K562 (cell line): ENCODE measurements around the gene FNBP1. TPM values are rescaled to one million over a fixed set of nuclear protein-coding genes. Genes with fewer than 3 reads are reported as not detected.

ENCODE experiments used
- FOXJ3 ChIP-seq: sonication (generic); formaldehyde crosslinking; IDR thresholded peaks from 2 replicates; pipeline ENCODE4 v1.4.0; 2020; ENCODE audit warnings: mild to moderate bottlenecking, missing genetic modification reagents
- GMEB1 ChIP-seq: fragments of 250-450 bp; sonication (Bioruptor Pico); IDR thresholded peaks from 2 replicates; pipeline ENCODE4 v1.4.0; 2020; ENCODE audit warnings: mild to moderate bottlenecking
- HMGXB4 ChIP-seq: sonication (generic); formaldehyde crosslinking; IDR thresholded peaks from 2 replicates; pipeline ENCODE4 v1.8.1; 2023; ENCODE audit warnings: mild to moderate bottlenecking, missing genetic modification reagents
- KLF6 ChIP-seq: fragments of 250-450 bp; sonication (Bioruptor Pico); IDR thresholded peaks from 2 replicates; pipeline ENCODE4 v1.4.0; 2020; ENCODE audit warnings: mild to moderate bottlenecking, moderate library complexity, borderline replicate concordance
- L3MBTL2 ChIP-seq: fragments of 450-650 bp; IDR thresholded peaks from 2 replicates; pipeline ENCODE4 v1.6.1; 2016; ENCODE audit warnings: mild to moderate bottlenecking, moderate library complexity
- MYC ChIP-seq, 2 experiments: fragments of 250-450 bp in 1 of 2; sonication (Bioruptor Pico) in 1 of 2; IDR thresholded peaks; 2 replicates each; pipeline versions ENCODE4 v1.5.1 to v1.6.1; 2012 to 2021; ENCODE audit warnings: low read depth in 2 of 2, borderline replicate concordance in 1 of 2, improper control_type of control experiment in 1 of 2, low read length in 1 of 2, mild to moderate bottlenecking in 1 of 2, moderate library complexity in 1 of 2
- NR1H2 ChIP-seq: sonication (generic); formaldehyde crosslinking; IDR thresholded peaks from 2 replicates; pipeline ENCODE4 v1.4.0; 2020; ENCODE audit warnings: mild to moderate bottlenecking, missing genetic modification reagents
- PHF21A ChIP-seq: fragments of 450-650 bp; IDR thresholded peaks from 2 replicates; pipeline ENCODE4 v1.6.1; 2017; ENCODE audit warnings: low read depth, borderline replicate concordance
- RFX7 ChIP-seq: fragments of 250-450 bp; sonication (Bioruptor Pico); IDR thresholded peaks from 2 replicates; pipeline ENCODE4 v1.5.1; 2021; ENCODE audit warnings: mild to moderate bottlenecking
- RHOXF2B ChIP-seq: fragments of 250-450 bp; sonication (Bioruptor Pico); conservative IDR thresholded peaks from 2 replicates; pipeline ENCODE4 v1.5.1; 2021
- TAF9B ChIP-seq: fragments of 450-650 bp; IDR thresholded peaks from 2 replicates; pipeline ENCODE4 v1.6.1; 2018; ENCODE audit warnings: mild to moderate bottlenecking; ENCODE audit not compliant: partially characterized antibody
- ZBTB40 ChIP-seq, 2 experiments: fragments of 450-650 bp in 1 of 2; sonication (generic) in 1 of 2; formaldehyde crosslinking in 1 of 2; IDR thresholded peaks; 2 replicates each; pipeline versions ENCODE4 v1.7.1 to v1.9.0; 2016 to 2022; ENCODE audit warnings: inconsistent platforms in 1 of 2, mild to moderate bottlenecking in 1 of 2, missing genetic modification reagents in 1 of 2
- ZFP30 ChIP-seq: fragments of 250-450 bp; sonication (Bioruptor Pico); IDR thresholded peaks from 2 replicates; pipeline ENCODE4 v1.8.0; 2022; ENCODE audit warnings: moderate library complexity, mild to moderate bottlenecking, inconsistent platforms, borderline replicate concordance
- ZNF282 ChIP-seq: sonication (generic); formaldehyde crosslinking; IDR thresholded peaks from 2 replicates; pipeline ENCODE4 v1.8.1; 2023; ENCODE audit warnings: missing genetic modification reagents
- ZNF668 ChIP-seq: fragments of 250-450 bp; sonication (Bioruptor Pico); IDR thresholded peaks from 2 replicates; pipeline ENCODE4 v1.8.0; 2022; ENCODE audit warnings: mild to moderate bottlenecking, inconsistent platforms
- polyA plus RNA-seq, 8 experiments: library from polyadenylated mRNA; depleted of rRNA in 4 of 8; stranded (reverse) in 5 of 8; unstranded in 3 of 8; fragments of >200 nt; fragmentation: Nextera tagmentation in 2 of 8; fragmentation: Illumina TruSeq in 1 of 8; extraction: Ambion mirVana in 2 of 8; extraction: Trizol in 1 of 8; gene quantifications; 2 replicates each; pipeline versions ENCODE4 v1.2.1 to v1.2.3, GENCODE V29; 2011 to 2014; ENCODE audit warnings: inconsistent platforms in 1 of 8, missing spikeins in 1 of 8
- total RNA-seq, 7 experiments: library from RNA; depleted of rRNA in 6 of 7; stranded (reverse); fragments of >200 nt in 6 of 7; fragmentation: Illumina TruSeq in 2 of 7; extraction: Trizol in 2 of 7; gene quantifications; 2 replicates each; pipeline versions ENCODE4 v1.2.1 to v1.2.3, GENCODE V29; 2011 to 2021; ENCODE audit warnings: low replicate concordance in 1 of 7

Gene FNBP1
- total and polyA plus RNA-seq, 9 of the 15 experiments (the other 6 are each of a cell fraction or from before 2014, with no cell fraction given) = 1.8 to 14.9 (median 7.6) TPM

DNA sequence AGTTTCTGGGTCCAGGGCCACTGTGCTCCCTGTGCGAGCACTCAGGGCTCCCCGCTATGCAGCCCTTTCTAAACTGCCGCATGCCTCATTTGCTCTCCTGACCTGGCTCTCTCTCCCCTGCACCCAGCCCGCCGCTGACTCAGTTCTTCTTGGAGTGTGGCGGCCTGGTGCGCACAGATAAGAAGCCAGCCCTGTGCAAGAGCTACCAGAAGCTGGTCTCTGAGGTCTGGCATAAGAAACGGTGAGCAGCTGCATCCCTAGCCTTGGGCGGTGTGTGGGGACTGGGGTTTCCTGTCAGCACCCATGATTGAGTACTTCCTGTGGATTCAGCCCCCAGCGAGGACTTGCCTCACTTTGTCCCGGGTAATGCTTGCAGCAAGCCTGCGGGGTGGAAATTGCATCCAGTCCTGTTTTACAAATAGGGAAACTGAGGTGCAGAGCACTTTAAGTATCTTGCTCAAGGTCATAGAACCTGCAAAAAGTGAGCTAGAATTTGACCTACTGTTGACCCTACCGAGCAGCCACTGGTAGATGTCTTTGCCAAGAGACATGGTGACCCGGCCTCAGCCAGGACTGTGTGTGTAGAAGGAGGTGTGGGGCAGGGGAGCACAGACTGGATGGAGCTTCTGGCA, 179.8 kb downstream of the FNBP1 start (continued):
- TF ChIP-seq GMEB1 = peak; percentile 56
- no peak for TF ChIP-seq L3MBTL2
- peak; percentile 92 for TF ChIP-seq ZNF668 (CRISPR knock-in tag)
- TF ChIP-seq FOXJ3 (CRISPR knock-in tag) = no peak
- peak; percentile 95 for TF ChIP-seq MYC (IDR thresholded peaks at IDR 0.05; ENCODE audit: low read depth, low read length)
- peak; percentile 75; the same call in 1 of the 2 replicates for TF ChIP-seq MYC (CRISPR knock-in tag; IDR thresholded peaks at IDR 0.05; ENCODE audit: borderline replicate concordance, low read depth)
- TF ChIP-seq ZNF282 (CRISPR knock-in tag) = no peak
- peak; percentile 78; the same call in 1 of the 2 replicates for TF ChIP-seq HMGXB4
- no peak for TF ChIP-seq ZBTB40 (IDR thresholded peaks at IDR 0.05)
- TF ChIP-seq ZBTB40 (CRISPR knock-in tag; IDR thresholded peaks at IDR 0.05) = no peak
- no peak; the same call in 1 of the 2 replicates for TF ChIP-seq RFX7 (CRISPR knock-in tag)
- TF ChIP-seq PHF21A = no peak
- TF ChIP-seq RHOXF2B (CRISPR knock-in tag) = peak; percentile 53; the same call in 1 of the 2 replicates
- peak; percentile 76 for TF ChIP-seq KLF6
- 0 out of 2 replicates have a peak, but pooled peaks have one; percentile 85 for TF ChIP-seq NR1H2 (CRISPR knock-in tag)
- TF ChIP-seq ZFP30 (CRISPR knock-in tag) = no peak
- no peak for TF ChIP-seq TAF9B
